Measurements from ENCODE around the gene RLBP1.

DNA sequence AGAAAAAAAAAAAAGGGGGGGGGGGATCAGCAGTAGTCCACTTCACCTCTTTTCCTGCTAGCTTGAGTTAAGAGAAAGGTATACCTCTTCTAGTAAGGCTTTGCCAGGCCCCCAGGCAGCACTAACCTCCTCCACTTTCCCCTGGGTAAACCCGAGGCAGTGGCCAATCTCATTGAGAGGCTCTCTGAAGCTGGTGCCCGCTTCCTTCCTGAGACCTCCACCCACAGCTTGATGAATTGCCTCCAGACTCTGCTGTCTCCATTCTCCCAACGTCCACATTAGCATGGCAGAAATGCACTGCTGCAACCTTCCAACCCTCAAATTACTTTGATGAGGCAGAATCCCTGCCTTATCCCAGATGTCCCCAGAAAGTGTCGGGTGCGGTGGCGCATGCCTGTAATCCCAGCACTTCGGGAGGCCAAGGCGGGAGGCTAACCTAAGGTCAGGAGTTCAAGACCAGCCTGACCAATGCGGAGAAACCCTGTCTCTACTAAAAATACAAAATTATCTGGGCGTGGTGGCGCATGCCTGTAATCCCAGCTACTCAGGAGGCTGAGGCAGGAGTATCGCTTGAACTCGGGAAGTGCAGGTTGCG, 15.3 kb downstream of the RLBP1 start:
- TF ChIP-seq, protein P1, sequence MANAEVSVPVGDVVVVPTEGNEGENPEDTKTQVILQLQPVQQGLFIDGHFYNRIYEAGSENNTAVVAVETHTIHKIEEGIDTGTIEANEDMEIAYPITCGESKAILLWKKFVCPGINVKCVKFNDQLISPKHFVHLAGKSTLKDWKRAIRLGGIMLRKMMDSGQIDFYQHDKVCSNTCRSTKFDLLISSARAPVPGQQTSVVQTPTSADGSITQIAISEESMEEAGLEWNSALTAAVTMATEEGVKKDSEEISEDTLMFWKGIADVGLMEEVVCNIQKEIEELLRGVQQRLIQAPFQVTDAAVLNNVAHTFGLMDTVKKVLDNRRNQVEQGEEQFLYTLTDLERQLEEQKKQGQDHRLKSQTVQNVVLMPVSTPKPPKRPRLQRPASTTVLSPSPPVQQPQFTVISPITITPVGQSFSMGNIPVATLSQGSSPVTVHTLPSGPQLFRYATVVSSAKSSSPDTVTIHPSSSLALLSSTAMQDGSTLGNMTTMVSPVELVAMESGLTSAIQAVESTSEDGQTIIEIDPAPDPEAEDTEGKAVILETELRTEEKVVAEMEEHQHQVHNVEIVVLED (CRISPR knock-in tag; IDR thresholded peaks at IDR 0.05), result no peak
- TF ChIP-seq SMARCA5 (IDR thresholded peaks at IDR 0.05), result no peak
- no peak for TF ChIP-seq MCM7 (IDR thresholded peaks at IDR 0.05)
- TF ChIP-seq, protein P2, sequence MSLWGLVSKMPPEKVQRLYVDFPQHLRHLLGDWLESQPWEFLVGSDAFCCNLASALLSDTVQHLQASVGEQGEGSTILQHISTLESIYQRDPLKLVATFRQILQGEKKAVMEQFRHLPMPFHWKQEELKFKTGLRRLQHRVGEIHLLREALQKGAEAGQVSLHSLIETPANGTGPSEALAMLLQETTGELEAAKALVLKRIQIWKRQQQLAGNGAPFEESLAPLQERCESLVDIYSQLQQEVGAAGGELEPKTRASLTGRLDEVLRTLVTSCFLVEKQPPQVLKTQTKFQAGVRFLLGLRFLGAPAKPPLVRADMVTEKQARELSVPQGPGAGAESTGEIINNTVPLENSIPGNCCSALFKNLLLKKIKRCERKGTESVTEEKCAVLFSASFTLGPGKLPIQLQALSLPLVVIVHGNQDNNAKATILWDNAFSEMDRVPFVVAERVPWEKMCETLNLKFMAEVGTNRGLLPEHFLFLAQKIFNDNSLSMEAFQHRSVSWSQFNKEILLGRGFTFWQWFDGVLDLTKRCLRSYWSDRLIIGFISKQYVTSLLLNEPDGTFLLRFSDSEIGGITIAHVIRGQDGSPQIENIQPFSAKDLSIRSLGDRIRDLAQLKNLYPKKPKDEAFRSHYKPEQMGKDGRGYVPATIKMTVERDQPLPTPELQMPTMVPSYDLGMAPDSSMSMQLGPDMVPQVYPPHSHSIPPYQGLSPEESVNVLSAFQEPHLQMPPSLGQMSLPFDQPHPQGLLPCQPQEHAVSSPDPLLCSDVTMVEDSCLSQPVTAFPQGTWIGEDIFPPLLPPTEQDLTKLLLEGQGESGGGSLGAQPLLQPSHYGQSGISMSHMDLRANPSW (CRISPR knock-in tag; IDR thresholded peaks at IDR 0.05), result no peak
- TF ChIP-seq HDGF (IDR thresholded peaks at IDR 0.05), result no peak
- no peak for TF ChIP-seq MTA1 (IDR thresholded peaks at IDR 0.05; ENCODE audit: borderline replicate concordance)
- TF ChIP-seq CC2D1A (IDR thresholded peaks at IDR 0.05), result no peak

Measured in K562 (cell line).